ENCODE measurements around the gene PIM2.
"Not testable (repeated sequence)": the region's sequence is repeated elsewhere in the genome, so short reads cannot be mapped to it uniquely, and the experiment has no call there.

PIM2 gene

GRCh38 chrX:48904180-48904579 lies 14.6 kb downstream of the PIM2 start:
- no peak for DNase-seq

- DNase-seq, result no peak
Observed at GRCh38 chrX:48903290-48903689, 15.5 kb downstream of the PIM2 start.

- DNase-seq, result no peak
Observed at GRCh38 chrX:48902776-48903175, 16.0 kb downstream of the PIM2 start.

DNA sequence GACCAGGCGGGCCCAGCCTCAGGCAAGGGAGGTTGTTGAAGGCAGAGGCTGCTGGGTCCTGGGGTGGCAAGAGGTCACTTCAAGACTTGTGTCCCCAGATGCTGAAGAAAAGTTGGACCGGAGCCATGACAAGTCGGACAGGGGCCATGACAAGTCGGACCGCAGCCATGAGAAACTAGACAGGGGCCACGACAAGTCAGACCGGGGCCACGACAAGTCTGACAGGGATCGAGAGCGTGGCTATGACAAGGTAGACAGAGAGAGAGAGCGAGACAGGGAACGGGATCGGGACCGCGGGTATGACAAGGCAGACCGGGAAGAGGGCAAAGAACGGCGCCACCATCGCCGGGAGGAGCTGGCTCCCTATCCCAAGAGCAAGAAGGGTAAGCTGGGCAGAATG lies 16.7 kb downstream of the PIM2 start:
- DNase-seq, result no peak

DNA sequence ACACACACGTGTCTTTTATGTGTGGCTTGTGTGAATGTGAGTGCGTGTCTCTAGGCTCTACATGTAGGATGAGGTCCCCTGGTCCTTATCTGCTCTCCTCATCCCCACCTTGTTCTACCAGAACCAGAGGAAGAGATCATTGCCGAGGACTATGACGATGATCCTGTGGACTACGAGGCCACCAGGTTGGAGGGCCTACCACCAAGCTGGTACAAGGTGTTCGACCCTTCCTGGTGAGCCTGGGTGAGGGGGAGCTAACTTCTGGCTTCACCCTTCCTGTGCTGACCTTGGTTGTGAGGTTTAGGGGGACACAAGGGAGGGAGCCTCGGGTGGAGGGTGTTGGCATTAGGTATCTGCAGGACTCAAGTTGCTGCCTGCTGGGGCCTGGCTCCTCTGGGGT lies 17.8 kb downstream of the PIM2 start:
- DNase-seq, result no peak

DNA sequence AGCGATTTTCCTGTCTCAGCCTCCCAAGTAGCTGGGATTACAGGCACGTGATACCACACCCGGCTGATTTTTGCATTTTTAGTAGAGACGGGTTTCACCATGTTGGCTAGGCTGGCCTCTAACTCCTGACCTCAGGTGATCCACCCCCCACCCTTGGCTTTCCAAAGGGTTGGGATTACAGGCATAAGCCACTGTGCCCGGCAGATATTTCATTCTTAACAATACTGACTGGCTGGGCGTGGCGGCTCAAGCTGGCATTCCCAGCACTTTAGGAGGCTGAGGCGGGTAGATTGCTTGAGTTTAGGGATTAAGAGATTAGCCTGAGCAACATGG lies 19.8 kb downstream of the PIM2 start:
- no peak for DNase-seq

- peak; percentile 83 for DNase-seq
Observed at GRCh38 chrX:48897625-48898306, 21.1 kb downstream of the PIM2 start, which contains the start of the genes PQBP1 and TIMM17B. Gene PQBP1 (plus strand): TSS chrX:48897930. CDS start chrX:48898510, 580 bp downstream. Gene TIMM17B (minus strand): TSS chrX:48897768. CDS start chrX:48897749, 19 bp downstream.

DNA sequence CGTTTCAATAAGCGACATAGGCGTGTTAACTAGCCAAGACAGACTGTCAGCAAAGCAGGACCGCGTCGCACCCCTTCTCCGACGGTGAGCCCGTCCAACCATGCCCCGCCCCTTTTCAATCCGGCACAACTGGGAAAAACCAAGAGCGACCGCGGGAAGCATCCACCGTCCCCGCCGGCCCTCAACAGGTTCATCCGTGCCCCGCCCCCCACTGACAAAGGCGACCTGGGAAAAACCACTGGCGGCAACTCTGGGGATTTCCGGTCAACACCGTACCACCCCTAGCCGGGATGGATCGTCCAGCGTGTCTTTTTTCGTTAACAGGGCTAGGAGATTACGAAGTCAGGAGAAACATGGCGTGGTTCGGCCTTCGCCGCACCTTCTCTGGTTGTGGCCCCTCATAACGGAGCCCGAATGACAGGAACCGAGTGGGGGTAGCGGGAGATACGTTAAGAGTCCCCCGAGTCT lies 21.6 kb downstream of the PIM2 start:
- DNase-seq, result peak; percentile 50

DNA sequence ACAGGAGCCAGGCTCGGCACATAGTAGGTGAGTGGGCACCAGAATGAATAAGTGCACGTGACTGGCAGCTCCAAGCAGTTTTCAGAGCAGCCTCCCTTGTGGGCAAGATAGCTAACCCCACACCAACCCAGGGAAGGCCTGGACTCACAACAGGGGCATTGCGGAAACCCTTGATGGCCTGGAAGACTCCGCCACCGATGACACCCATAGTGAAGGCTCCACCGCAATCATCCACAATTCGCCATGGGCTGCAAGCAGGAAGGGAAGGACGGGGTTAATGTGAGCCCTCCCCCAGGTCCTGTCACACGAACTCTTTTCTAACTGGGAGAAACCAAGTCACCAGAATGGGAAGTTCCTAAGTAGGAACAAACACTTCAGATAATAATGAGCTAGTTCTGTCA lies 22.2 kb downstream of the PIM2 start:
- no peak for DNase-seq

GRCh38 chrX:48894891-48895290 lies 23.9 kb downstream of the PIM2 start:
- no peak for DNase-seq

GRCh38 chrX:48893556-48894348 lies 25.1 kb downstream of the PIM2 start:
- DNase-seq, result no peak

DNA sequence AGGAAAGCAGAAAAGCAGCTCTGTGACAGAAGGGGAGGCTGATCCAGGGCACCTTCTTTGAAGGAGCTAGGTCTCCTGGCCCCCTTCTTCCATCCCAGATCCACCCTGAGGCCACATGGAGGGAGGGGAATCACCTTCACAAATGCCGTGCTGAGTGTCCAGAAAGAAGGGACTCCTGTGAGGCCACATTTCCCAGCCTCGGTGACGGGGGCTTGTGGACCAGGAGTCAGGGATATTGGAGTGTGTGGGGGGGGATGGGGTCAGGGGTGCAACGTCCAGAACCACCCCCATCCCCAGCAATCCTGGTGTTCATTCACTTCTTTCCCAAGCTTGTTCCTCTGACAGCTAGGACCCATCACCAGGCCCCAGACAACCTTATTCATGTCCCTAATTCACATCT lies 25.9 kb downstream of the PIM2 start:
- no peak for DNase-seq

GRCh38 chrX:48891402-48892288 lies 27.2 kb downstream of the PIM2 start:
- DNase-seq, result peak; percentile 69

- no peak for DNase-seq
Observed at GRCh38 chrX:48890934-48891401, 27.9 kb downstream of the PIM2 start.

DNA sequence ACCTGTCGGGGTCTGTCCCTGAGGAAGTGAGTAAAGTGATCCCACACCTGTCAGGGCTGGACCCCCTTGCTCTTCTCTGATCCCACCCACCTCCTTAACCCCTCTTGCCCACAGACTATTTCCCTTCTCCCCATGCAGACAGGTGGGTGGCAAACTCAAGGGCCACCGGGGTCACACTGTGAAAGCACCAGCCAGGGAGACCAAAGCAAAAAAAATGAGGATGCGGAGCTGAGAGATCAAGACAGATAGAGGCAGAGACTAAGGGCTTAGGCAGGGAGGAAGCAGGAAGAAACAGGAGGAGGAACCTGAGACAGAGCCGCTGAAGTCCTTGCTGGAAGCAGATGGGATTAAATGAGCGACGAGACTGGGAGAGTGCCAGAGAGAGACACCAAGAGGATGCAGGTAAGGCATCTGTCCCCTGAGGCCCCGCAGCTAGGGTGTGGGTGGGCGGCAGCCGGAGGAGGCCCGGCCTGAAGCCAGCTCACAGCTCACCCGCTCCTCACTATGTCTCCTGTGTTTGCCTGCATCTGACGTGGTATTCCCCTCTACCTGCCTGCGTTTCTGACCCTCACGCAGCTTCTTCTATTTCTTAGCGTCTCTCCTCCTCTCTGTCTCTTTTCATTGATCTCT lies 28.4 kb downstream of the PIM2 start:
- DNase-seq, result no peak

DNA sequence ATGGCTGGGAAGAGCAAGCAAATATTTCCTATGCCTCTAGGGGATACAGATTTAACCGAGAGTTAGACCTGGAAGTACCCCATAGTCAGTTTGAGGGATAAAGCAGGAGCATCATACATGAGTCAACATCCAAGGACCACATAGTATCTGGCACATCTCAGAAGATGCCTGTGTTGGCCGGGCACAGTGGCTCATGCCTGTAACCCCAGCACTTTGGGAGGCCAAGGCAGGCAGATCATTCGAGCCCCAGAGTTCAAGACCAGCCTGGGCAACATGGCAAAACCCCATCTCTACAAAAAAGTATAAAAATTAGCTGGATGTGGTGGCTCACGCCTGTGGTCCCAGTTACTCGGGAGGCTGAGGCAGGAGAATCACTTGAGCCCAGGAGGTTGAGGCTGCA lies 32.2 kb downstream of the PIM2 start:
- DNase-seq, result not testable (repeated sequence)

DNA sequence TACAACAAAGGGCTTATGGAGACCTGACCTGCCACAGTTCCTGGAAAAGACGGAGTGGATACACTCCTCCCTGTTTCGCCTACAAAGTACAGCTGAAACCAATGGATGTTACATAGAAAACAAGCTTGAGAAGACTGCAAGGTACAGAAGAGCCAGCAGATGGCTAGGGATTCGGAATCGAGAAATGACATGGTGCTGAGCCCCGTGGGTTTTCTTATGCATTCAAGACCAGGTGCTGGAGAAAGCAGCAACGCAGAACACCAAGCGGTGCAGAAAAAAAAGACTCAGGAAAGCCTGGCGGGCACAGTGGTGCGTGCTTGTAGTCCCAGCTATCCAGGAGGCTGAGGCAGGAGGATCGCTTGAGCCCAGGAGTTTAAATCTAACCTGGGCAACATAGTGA lies 35.1 kb downstream of the PIM2 start:
- DNase-seq, result no peak

DNA sequence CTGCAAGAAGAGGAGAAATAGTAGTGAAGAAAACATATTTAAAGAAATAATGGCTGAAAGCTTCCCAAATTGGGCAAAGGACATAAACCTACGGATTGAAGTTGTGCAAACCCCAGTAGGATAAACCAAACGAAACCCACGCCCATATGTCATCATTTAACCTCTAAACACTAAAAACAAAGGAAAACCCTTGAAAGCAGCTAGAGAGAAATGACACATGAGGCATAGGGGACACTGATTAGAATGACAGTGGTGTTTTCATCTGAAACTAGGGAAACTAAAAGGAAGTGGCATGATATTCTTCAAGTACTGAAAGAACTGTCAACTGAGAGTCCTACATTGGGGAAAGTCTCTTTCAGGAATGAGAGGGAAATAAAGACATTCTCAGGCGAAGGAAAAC lies 41.9 kb downstream of the PIM2 start:
- DNase-seq, result not testable (repeated sequence)

- DNase-seq, result not testable (repeated sequence)
Observed at GRCh38 chrX:48872017-48872416, 46.8 kb downstream of the PIM2 start.

GRCh38 chrX:48864210-48864609 lies 54.6 kb downstream of the PIM2 start:
- DNase-seq, result no peak

Data from activated CD8-positive, alpha-beta memory T cell treated with anti-CD3 and anti-CD28 coated beads, Interleukin-2, amount 50 U/mL, for 4 hours (primary cell).